GM12878 (cell line): ENCODE results near the gene CDH16. TPM values are rescaled to one million over a fixed set of nuclear protein-coding genes. Genes with fewer than 3 reads are reported as not detected.

Experiments
- ATAC-seq: fragments of 200-7000 bp; cut with Tn5 transposase; 3 replicates; pipeline ENCODE4 v1.9.1; 2020; ENCODE audit warnings: mild to moderate bottlenecking, moderate library complexity
- BruUV-seq: library from RNA; stranded (reverse); fragments of 400-500 nt; replicated peaks from 2 replicates; lab custom pipeline; 2021; lab: Mats Ljungman, UMichigan
- CTCF ChIA-PET: fragments of 300-600 bp; sonication (Branson Sonifier 250); formaldehyde crosslinking; extraction: SDS; loops from one replicate; lab custom pipeline; 2021; ENCODE audit warnings: inconsistent platforms; lab: Yijun Ruan, JAX
- POLR2A ChIA-PET: fragments of 350-600 bp; formaldehyde crosslinking; extraction: SDS; loops from one replicate; lab custom pipeline; 2021; ENCODE audit warnings: inconsistent platforms; lab: Charles Lee
- RAD21 ChIA-PET: fragments of 300-600 bp; sonication (Branson Sonifier 250); formaldehyde crosslinking; loops from one replicate; lab custom pipeline; 2023; ENCODE audit warnings: antibody characterized with exemption; ENCODE audit not compliant: unreplicated experiment; lab: Charles Lee
- SMC1A ChIA-PET: fragments of 300-600 bp; sonication (Branson Sonifier 250); formaldehyde crosslinking; loops from one replicate; lab custom pipeline; 2023; ENCODE audit not compliant: unreplicated experiment, uncharacterized antibody; lab: Charles Lee
- DNase-seq: peaks from one replicate; pipeline ENCODE4 v3.0.0-alpha.2; 2011; ENCODE audit warnings: low read depth, low spot score
- FAIRE-seq: peaks from 3 replicates; lab custom pipeline; 2011; peaks lifted over from hg19 to GRCh38; lab: Jason Lieb, UNC
- H2AFZ ChIP-seq: 2 replicates; pipeline ENCODE4 v1.6.0; 2011; ENCODE audit warnings: low read depth, low read length, control low read depth; ENCODE audit not compliant: control insufficient read depth
- H3K27ac ChIP-seq: 2 replicates; pipeline ENCODE4 v1.5.1; 2011; ENCODE audit warnings: control low read depth; ENCODE audit not compliant: control insufficient read depth, insufficient read depth
- H3K27me3 ChIP-seq, 2 experiments: replicated peaks in 1 of 2; 2 replicates each; pipeline versions ENCODE4 v1.6.0 to v1.6.1; 2011; ENCODE audit warnings: low read length in 1 of 2; ENCODE audit not compliant: control insufficient read depth in 2 of 2, insufficient read depth in 2 of 2
- H3K36me3 ChIP-seq, 2 experiments: 2 replicates each; pipeline ENCODE4 v1.5.1; 2011; ENCODE audit warnings: low read length in 1 of 2; ENCODE audit not compliant: control insufficient read depth in 2 of 2, insufficient read depth in 2 of 2
- H3K4me1 ChIP-seq: 2 replicates; pipeline ENCODE4 v1.6.1; 2011; ENCODE audit warnings: mild to moderate bottlenecking, low read length, moderate library complexity, mixed read lengths; ENCODE audit not compliant: control insufficient read depth, insufficient read depth
- H3K4me2 ChIP-seq: 2 replicates; pipeline ENCODE4 v1.6.0; 2011; ENCODE audit warnings: control low read depth; ENCODE audit not compliant: control insufficient read depth, insufficient read depth
- H3K4me3 ChIP-seq: fragments of 200-600 bp; sonication (generic); 2 replicates; pipeline ENCODE4 v1.5.1; 2016
- H3K79me2 ChIP-seq: 2 replicates; pipeline ENCODE4 v1.6.0; 2011; ENCODE audit warnings: low read length; ENCODE audit not compliant: control insufficient read depth, insufficient read depth
- H3K9ac ChIP-seq: 2 replicates; pipeline ENCODE4 v1.8.0; 2011; ENCODE audit warnings: low read length, control low read depth, mixed read lengths; ENCODE audit not compliant: control insufficient read depth, insufficient read depth
- H3K9me3 ChIP-seq: replicated peaks from 3 replicates; pipeline ENCODE4 v1.5.1; 2011; ENCODE audit warnings: mild to moderate bottlenecking, low read length; ENCODE audit not compliant: control insufficient read depth, insufficient read depth
- H4K20me1 ChIP-seq: 2 replicates; pipeline ENCODE4 v1.6.0; 2011; ENCODE audit not compliant: control insufficient read depth, insufficient read depth
- ATF7 ChIP-seq: fragments of 450-650 bp; IDR thresholded peaks from 2 replicates; pipeline ENCODE4 v1.6.1; 2016; ENCODE audit warnings: low read depth, mild to moderate bottlenecking
- CBFB ChIP-seq: IDR thresholded peaks from 2 replicates; pipeline ENCODE4 v1.6.1; 2016; ENCODE audit warnings: antibody characterized with exemption, low read depth
- CHD1 ChIP-seq: IDR thresholded peaks from 2 replicates; pipeline ENCODE4 v1.6.1; 2012; ENCODE audit warnings: low read depth, low read length, improper control_type of control experiment
- CHD2 ChIP-seq: IDR thresholded peaks from 2 replicates; pipeline ENCODE4 v1.6.1; 2011; ENCODE audit warnings: low read depth, low read length, improper control_type of control experiment, borderline replicate concordance
- ETV6 ChIP-seq, 2 experiments: fragments of 450-650 bp in 1 of 2; IDR thresholded peaks in 1 of 2; conservative IDR thresholded peaks in 1 of 2; 2 replicates each; pipeline ENCODE4 v1.6.1; 2014; ENCODE audit warnings: antibody characterized with exemption in 1 of 2, borderline replicate concordance in 1 of 2, low read depth in 1 of 2, mild to moderate bottlenecking in 1 of 2, moderate library complexity in 1 of 2
- HDGF ChIP-seq: fragments of 450-650 bp; IDR thresholded peaks from 2 replicates; pipeline ENCODE4 v1.6.1; 2016; ENCODE audit warnings: antibody characterized with exemption
- NBN ChIP-seq: fragments of 450-650 bp; IDR thresholded peaks from 2 replicates; pipeline ENCODE4 v1.6.1; 2016
- NR2F1 ChIP-seq: fragments of 450-650 bp; conservative IDR thresholded peaks from 2 replicates; pipeline ENCODE4 v1.6.1; 2017; ENCODE audit warnings: mild to moderate bottlenecking
- WRNIP1 ChIP-seq: IDR thresholded peaks from 2 replicates; pipeline ENCODE4 v1.6.1; 2011; ENCODE audit warnings: low read depth, low read length, improper control_type of control experiment, borderline replicate concordance
- ZBED1 ChIP-seq: IDR thresholded peaks from 2 replicates; pipeline ENCODE4 v1.6.1; 2016; ENCODE audit warnings: borderline replicate concordance
- ZNF384 ChIP-seq: IDR thresholded peaks from 2 replicates; pipeline ENCODE4 v1.6.1; 2012; ENCODE audit warnings: low read depth, mild to moderate bottlenecking, low read length, improper control_type of control experiment, borderline replicate concordance
- WGBS: methylation state at CpG from one replicate; pipeline ENCODE4 v1.1.6; 2016; ENCODE audit warnings: low lambda C conversion rate; ENCODE audit not compliant: insufficient replicate concordance, insufficient coverage; ENCODE audit errors: missing lambda C conversion rate; 5-methylcytosine and 5-hydroxymethylcytosine counted together
- in situ Hi-C: fragments of 300-500 bp; cut with MboI; formaldehyde crosslinking; loops from 9 replicates; pipeline ENCODE4 v1.14.3; 2018; ENCODE audit warnings: mixed read lengths
- intact Hi-C: fragments of 100-400 bp; cut with micrococcal nuclease; formaldehyde crosslinking; loops from one replicate; pipeline ENCODE4 v1.14.2; 2022; ENCODE audit not compliant: unreplicated experiment
- polyA plus RNA-seq, 11 experiments: library from polyadenylated mRNA; depleted of rRNA in 4 of 11; unstranded in 6 of 11; stranded (reverse) in 5 of 11; fragments of >200 nt; fragmentation: Nextera tagmentation in 4 of 11; fragmentation: Illumina TruSeq in 1 of 11; extraction: Ambion mirVana in 4 of 11; extraction: Trizol in 1 of 11; gene quantifications; 1 replicate in 1 of 11; 2 replicates in 10 of 11; pipeline versions ENCODE4 v1.2.1 to v1.2.3, GENCODE V29; 2011 to 2016; ENCODE audit warnings: inconsistent platforms in 2 of 11, missing spikeins in 2 of 11, low read depth in 1 of 11
- total RNA-seq, 4 experiments: library from RNA; depleted of rRNA in 3 of 4; stranded (reverse); fragments of >200 nt in 3 of 4; fragmentation: Illumina TruSeq in 1 of 4; extraction: Trizol in 1 of 4; gene quantifications; 2 replicates each; pipeline versions ENCODE4 v1.2.1 to v1.2.3, GENCODE V29; 2013 to 2021
- TF ChIP-seq, protein P1 (sequence below): fragments of 450-650 bp; IDR thresholded peaks from 2 replicates; pipeline ENCODE4 v1.6.1; 2017; ENCODE audit warnings: mild to moderate bottlenecking, moderate library complexity
- TF ChIP-seq, protein P2 (sequence below), 3 experiments: IDR thresholded peaks in 2 of 3; conservative IDR thresholded peaks in 1 of 3; 2 replicates each; pipeline ENCODE4 v1.5.1; 2011; ENCODE audit warnings: low read depth in 3 of 3, low read length in 3 of 3, mild to moderate bottlenecking in 3 of 3, control low read depth in 2 of 3, moderate library complexity in 2 of 3, inconsistent platforms in 1 of 3, mixed read lengths in 1 of 3; ENCODE audit not compliant: control insufficient read depth in 2 of 3, insufficient read depth in 1 of 3; ENCODE audit errors: extremely low read depth in 1 of 3
- TF ChIP-seq, protein P3 (sequence below): IDR thresholded peaks from 2 replicates; pipeline ENCODE4 v1.6.1; 2011; ENCODE audit warnings: low read depth, low read length, improper control_type of control experiment, borderline replicate concordance
- TF ChIP-seq, protein P4 (sequence below): fragments of 450-650 bp; IDR thresholded peaks from 2 replicates; pipeline ENCODE4 v1.6.1; 2014; ENCODE audit warnings: mild to moderate bottlenecking

Gene CDH16
- total and polyA plus RNA-seq, 10 of the 15 experiments (the other 5 are each of a cell fraction or from before 2014, with no cell fraction given), result 0.05 TPM; not detected in 9

GRCh38 chr16:66888647-66889615 is 29.8 kb downstream of the CDH16 start:
- Histone ChIP-seq H3K9ac (no peak overlapping the region), H3K4me1 (no peaks in the 10 kb centered on the region; the same call in 1 of the 2 replicates), H3K9me3 (no peaks in the 10 kb centered on the region), H3K79me2 (no peaks in the 10 kb centered on the region), H3K4me2 (no peak overlapping the region), H3K4me3 (no peak overlapping the region), H4K20me1 (no peaks in the 10 kb centered on the region), H3K27ac (no peak overlapping the region), H3K36me3 (peaks cover 3 to 5% of the 10 kb centered on the region in 2 experiments), H2AFZ (no peak overlapping the region), H3K27me3 (no peaks in the 10 kb centered on the region)
- SMC1A ChIA-PET, result no interaction called here
- WGBS, result 82% methylated on average over 6 of the region's 6 CpGs
- no peak for ATAC-seq
- in situ Hi-C loops, result no loop called here
- BruUV-seq, result TSS peak; percentile 14
- POLR2A ChIA-PET, result no interaction called here
- RAD21 ChIA-PET, result no interaction called here
- no peak for FAIRE-seq
- intact Hi-C loops, result no loop called here
- DNase-seq, result no peak
- CTCF ChIA-PET, result interaction anchor here (0.6 to 9.7 kb wide), 6 partner anchors 10 to 436 kb away, joined by 3 to 77 read pairs (median 3); partner anchors contain the start of genes NAE1 and RRAD
- TF ChIP-seq HDGF (no peak), ZNF384 (no peak), ATF7 (no peak), ZBED1 (no peak), NBN (no peak), CHD2 (no peak), CHD1 (no peak), WRNIP1 (no peak), ETV6 (conservative IDR thresholded peaks at IDR 0.05 in 1 of 2, IDR thresholded peaks at IDR 0.05 in 1 of 2; ENCODE audit: borderline replicate concordance in 1 of 2, low read depth in 1 of 2) (no peak), NR2F1 (no peak), CBFB (no peak)
- TF ChIP-seq, protein P1, sequence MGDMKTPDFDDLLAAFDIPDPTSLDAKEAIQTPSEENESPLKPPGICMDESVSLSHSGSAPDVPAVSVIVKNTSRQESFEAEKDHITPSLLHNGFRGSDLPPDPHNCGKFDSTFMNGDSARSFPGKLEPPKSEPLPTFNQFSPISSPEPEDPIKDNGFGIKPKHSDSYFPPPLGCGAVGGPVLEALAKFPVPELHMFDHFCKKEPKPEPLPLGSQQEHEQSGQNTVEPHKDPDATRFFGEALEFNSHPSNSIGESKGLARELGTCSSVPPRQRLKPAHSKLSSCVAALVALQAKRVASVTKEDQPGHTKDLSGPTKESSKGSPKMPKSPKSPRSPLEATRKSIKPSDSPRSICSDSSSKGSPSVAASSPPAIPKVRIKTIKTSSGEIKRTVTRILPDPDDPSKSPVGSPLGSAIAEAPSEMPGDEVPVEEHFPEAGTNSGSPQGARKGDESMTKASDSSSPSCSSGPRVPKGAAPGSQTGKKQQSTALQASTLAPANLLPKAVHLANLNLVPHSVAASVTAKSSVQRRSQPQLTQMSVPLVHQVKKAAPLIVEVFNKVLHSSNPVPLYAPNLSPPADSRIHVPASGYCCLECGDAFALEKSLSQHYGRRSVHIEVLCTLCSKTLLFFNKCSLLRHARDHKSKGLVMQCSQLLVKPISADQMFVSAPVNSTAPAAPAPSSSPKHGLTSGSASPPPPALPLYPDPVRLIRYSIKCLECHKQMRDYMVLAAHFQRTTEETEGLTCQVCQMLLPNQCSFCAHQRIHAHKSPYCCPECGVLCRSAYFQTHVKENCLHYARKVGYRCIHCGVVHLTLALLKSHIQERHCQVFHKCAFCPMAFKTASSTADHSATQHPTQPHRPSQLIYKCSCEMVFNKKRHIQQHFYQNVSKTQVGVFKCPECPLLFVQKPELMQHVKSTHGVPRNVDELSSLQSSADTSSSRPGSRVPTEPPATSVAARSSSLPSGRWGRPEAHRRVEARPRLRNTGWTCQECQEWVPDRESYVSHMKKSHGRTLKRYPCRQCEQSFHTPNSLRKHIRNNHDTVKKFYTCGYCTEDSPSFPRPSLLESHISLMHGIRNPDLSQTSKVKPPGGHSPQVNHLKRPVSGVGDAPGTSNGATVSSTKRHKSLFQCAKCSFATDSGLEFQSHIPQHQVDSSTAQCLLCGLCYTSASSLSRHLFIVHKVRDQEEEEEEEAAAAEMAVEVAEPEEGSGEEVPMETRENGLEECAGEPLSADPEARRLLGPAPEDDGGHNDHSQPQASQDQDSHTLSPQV, result no peak
- TF ChIP-seq, protein P2, sequence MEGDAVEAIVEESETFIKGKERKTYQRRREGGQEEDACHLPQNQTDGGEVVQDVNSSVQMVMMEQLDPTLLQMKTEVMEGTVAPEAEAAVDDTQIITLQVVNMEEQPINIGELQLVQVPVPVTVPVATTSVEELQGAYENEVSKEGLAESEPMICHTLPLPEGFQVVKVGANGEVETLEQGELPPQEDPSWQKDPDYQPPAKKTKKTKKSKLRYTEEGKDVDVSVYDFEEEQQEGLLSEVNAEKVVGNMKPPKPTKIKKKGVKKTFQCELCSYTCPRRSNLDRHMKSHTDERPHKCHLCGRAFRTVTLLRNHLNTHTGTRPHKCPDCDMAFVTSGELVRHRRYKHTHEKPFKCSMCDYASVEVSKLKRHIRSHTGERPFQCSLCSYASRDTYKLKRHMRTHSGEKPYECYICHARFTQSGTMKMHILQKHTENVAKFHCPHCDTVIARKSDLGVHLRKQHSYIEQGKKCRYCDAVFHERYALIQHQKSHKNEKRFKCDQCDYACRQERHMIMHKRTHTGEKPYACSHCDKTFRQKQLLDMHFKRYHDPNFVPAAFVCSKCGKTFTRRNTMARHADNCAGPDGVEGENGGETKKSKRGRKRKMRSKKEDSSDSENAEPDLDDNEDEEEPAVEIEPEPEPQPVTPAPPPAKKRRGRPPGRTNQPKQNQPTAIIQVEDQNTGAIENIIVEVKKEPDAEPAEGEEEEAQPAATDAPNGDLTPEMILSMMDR (IDR thresholded peaks at IDR 0.05 in 2 of 3, conservative IDR thresholded peaks at IDR 0.05 in 1 of 3; ENCODE audit: control insufficient read depth in 2 of 3, extremely low read depth in 1 of 3, insufficient read depth in 1 of 3, low read depth in 3 of 3, low read length in 3 of 3), result no peak
- TF ChIP-seq, protein P3, sequence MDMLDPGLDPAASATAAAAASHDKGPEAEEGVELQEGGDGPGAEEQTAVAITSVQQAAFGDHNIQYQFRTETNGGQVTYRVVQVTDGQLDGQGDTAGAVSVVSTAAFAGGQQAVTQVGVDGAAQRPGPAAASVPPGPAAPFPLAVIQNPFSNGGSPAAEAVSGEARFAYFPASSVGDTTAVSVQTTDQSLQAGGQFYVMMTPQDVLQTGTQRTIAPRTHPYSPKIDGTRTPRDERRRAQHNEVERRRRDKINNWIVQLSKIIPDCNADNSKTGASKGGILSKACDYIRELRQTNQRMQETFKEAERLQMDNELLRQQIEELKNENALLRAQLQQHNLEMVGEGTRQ, result no peak
- TF ChIP-seq, protein P4, sequence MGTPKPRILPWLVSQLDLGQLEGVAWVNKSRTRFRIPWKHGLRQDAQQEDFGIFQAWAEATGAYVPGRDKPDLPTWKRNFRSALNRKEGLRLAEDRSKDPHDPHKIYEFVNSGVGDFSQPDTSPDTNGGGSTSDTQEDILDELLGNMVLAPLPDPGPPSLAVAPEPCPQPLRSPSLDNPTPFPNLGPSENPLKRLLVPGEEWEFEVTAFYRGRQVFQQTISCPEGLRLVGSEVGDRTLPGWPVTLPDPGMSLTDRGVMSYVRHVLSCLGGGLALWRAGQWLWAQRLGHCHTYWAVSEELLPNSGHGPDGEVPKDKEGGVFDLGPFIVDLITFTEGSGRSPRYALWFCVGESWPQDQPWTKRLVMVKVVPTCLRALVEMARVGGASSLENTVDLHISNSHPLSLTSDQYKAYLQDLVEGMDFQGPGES, result no peak
